Non-pigmented ciliary epithelial cell (primary cell): ENCODE data around the gene SIGLEC5.
A peak's percentile ranks its signal among the peaks of the same experiment; 100 is the strongest.

Experiments used
- DNase-seq: peaks from one replicate; pipeline ENCODE4 v3.0.0-alpha.2; 2010; ENCODE audit warnings: low read depth

The SIGLEC5 gene

GRCh38 chr19:51587264-51588191 is 42.7 kb downstream of the SIGLEC5 start:
- DNase-seq: no peak

- no peak for DNase-seq
Observed at GRCh38 chr19:51586799-51587198, 43.4 kb downstream of the SIGLEC5 start.

DNA sequence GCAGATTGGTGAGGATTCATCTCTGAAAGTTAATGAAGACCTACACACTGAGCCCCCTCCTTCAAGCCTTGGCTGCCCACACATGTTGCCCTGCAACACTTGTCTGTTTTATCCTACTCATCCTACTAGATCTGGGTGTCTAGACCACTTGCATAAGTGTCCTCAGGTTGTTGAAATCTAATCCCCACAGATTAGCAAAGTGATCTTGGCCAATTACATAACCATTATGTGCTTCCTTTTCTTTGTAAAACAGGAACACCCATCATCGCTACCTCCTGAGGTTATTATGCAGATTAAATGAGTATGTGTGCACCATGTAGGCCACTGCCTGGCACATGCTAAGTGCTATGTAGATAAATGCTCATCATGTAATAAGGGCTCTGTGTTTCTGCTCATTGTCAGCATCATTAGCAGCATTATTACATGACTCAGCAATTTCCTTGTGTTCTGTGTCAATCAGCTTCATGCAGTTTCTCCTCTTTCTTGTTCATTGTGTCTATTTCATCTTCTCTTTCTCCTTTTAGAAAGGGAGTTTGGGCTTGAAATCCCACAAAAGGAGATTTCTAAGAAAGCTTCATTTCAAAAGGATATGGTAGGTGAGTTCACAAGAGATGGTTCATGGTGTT is 44.0 kb downstream of the SIGLEC5 start:
- DNase-seq: no peak

DNA sequence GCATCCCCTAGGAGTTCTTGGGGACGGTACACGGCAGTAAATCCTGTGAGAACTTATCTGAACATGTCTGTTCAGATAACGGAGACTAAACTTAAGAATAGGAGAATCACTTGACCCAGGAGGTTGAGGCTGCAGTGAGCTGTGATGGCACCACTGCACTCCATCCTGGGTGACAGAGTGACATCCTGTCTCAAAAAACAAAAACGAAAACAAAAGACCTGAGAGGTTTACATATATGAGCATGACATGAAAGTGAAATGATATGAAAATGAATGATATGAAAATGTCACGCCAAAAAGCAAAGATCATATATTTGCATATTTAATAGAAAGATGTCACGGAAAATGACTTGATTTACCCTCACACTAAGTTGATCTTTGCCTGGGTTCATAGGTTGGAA is 53.4 kb downstream of the SIGLEC5 start:
- DNase-seq: no peak

DNA sequence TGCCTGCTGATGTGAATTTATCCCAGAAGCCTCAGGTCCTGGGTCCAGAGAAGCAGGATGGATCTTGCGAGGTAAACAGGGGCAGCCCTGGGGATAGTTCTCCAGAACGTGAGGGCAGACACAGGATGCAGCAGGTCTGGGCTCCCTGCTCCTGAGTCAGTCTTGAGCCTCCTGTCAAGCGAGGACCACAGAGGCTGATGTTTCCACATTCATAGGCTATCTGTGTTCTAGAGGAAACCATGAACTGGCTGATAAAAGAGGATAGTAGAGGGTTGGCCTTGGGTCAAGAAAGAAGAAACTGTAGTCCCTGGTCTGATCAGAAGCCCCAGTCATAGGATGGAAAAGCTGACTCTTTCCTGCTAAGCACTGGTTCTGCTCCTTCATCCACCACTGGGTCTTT is 56.9 kb downstream of the SIGLEC5 start:
- DNase-seq: no peak

DNA sequence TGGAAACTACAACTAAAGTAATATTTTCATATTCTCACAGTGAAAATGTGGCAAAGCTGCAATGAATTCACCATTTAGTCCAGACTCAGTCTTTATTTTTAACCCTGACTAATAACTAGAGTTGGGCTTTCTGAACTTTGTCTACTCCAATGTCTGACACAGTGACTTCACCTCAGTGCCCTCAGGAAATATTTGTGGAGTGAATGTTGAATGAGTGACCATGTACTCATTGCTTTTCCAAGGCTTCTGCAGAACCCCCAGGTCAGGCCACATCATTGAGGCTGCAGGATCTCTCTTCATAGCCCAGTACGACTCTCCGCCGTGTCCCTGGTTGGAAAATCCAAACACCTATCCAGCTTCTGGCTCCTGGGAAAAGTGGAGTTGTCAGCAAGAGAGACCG is 57.3 kb downstream of the SIGLEC5 start:
- peak; percentile 36 for DNase-seq

DNA sequence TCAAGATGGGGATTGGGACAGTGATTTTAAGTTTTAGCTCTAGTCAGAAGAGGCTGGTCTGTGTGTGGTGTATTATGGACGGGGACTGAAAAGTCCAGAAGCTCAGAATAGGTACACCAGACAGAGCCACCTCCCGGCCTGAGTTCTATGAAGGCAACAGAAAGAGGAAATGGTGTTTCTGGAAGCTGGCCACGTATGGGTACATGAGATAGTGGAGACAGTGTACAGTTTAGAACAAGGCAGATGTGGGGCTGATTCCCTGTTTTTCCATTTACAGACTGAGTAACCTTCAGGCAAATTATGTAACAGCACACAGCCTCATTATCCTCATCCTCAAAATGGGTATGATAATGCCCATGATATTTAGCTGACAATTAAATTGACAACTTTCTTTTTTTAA is 57.8 kb downstream of the SIGLEC5 start:
- no peak for DNase-seq

- no peak for DNase-seq
Observed at GRCh38 chr19:51571599-51571998, 58.6 kb downstream of the SIGLEC5 start.

- DNase-seq: peak; percentile 88
Observed at GRCh38 chr19:51570962-51571575, 59.1 kb downstream of the SIGLEC5 start, which contains the start of gene ZNF175. ZNF175 (plus strand) TSS chr19:51571283; CDS start chr19:51573330, 2,047 bp downstream.

- DNase-seq: no peak
Observed at GRCh38 chr19:51568456-51568855, 61.7 kb downstream of the SIGLEC5 start.

- no peak for DNase-seq
Observed at GRCh38 chr19:51567583-51567982, 62.6 kb downstream of the SIGLEC5 start.

DNA sequence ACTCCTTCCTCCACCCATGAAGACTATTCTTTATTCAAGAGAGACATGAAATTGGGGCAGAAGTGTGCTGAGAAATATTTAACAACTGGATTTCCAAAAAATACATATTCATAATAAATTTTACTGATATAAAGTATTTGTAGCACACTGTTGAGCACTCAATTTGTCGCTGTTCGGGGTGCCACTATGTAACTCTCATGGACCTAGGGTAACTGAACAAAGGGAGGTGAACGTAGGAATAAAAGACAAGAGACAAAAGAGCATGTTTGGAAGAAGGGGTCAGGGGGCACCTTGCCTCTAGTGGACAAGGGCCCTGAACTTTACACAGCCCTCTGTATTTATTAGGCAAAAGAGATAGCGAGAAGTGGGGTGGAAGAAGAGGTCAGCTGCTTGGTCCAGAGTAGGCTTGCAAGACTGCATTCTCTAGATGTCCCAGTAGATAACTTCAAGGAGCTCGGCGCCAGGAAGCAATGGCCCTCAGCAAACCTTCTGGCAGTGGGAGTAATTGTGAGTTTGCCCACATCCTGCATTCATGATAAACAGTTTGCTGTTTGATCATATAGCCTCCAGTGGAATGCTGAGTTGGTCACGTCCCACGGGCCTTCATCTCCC is 63.6 kb downstream of the SIGLEC5 start:
- no peak for DNase-seq

DNA sequence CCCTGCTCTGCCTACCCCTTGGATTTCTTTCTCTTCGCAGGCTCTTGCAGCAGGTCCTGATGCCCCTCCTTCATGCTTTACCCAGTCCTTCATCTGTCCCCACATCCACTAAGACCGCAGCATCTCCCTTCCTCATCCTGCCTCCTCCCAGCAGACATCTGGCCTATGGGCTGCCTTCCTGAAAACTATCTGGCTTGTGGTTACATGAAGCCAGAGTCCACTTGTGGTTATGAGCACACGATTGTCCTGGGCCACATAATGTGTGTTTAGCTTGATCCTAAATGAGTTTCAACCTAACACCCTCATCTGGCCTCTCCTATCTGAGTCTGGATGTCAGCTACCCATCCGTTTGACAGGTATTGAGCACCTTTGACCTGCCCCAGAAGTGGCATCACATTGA is 64.6 kb downstream of the SIGLEC5 start:
- DNase-seq: no peak

DNA sequence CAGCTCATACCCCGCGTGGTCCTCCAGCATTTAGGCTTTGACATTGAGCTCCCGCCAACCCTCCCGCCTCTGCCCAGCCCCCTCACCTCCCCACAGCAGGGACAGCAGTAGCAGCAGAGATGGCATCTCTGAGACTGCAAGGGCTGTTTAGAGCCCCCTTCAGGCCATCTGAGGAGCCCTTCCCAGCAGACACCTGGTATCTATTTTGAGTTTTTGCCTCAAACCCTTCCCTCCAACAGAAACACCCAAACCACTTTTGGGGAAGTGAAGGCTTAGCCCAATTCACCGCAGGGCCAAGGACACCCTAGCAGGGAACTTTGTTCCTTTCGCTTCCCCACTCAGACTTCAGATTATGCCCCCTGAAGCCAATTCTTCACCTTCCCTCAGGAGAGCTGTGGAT is 65.4 kb downstream of the SIGLEC5 start:
- no peak for DNase-seq
